ENCODE data around the gene ARPIN. TPM values are rescaled to one million over a fixed set of nuclear protein-coding genes. Genes with fewer than 3 reads are reported as not detected.

The ARPIN gene
- total and polyA plus RNA-seq, 10 of the 15 experiments (the other 5 are each of a cell fraction or from before 2014, with no cell fraction given) = 0.02 to 0.04 TPM; not detected in 8

GRCh38 chr15:89855948-89856347 is 56.8 kb downstream of the ARPIN start:
- Histone ChIP-seq H3K79me2 (ENCODE audit: control insufficient read depth, insufficient read depth, low read length) (no peaks in the 10 kb centered on the region), H3K4me3 (no peak overlapping the region), H3K9ac (ENCODE audit: control insufficient read depth, insufficient read depth, low read length) (no peak overlapping the region), H3K27ac (ENCODE audit: control insufficient read depth, insufficient read depth) (no peak overlapping the region), H3K27me3 (replicated peaks in 1 of 2; ENCODE audit: control insufficient read depth in 2 of 2, insufficient read depth in 2 of 2, low read length in 1 of 2) (no peaks in the 10 kb centered on the region), H3K9me3 (replicated peaks; ENCODE audit: control insufficient read depth, insufficient read depth, low read length) (no peaks in the 10 kb centered on the region), H4K20me1 (ENCODE audit: control insufficient read depth, insufficient read depth) (no peaks in the 10 kb centered on the region), H3K4me2 (ENCODE audit: control insufficient read depth, insufficient read depth) (no peak overlapping the region), H2AFZ (ENCODE audit: control insufficient read depth, low read depth, low read length) (no peak overlapping the region), H3K36me3 (ENCODE audit: control insufficient read depth in 2 of 2, insufficient read depth in 2 of 2, low read length in 1 of 2) (peaks cover 0 to 3% of the 10 kb centered on the region in 2 experiments; a peak in 2 of 4 replicates), H3K4me1 (ENCODE audit: control insufficient read depth, insufficient read depth, low read length) (peaks cover 24% of the 10 kb centered on the region)
- intact Hi-C loops (cut with micrococcal nuclease; ENCODE audit: unreplicated experiment) = no loop called here
- no peak for ATAC-seq
- no peak for FAIRE-seq
- ChIA-PET RAD21 (ENCODE audit: unreplicated experiment) (no interaction called here), SMC1A (ENCODE audit: uncharacterized antibody, unreplicated experiment) (interaction anchor here (1.5 kb wide), 1 partner anchor 19 kb away, joined by 3 read pairs; no protein-coding TSS in a partner anchor), POLR2A (no interaction called here), CTCF (no interaction called here)
- BruUV-seq (replicated peaks) = no TSS peak
- 56% methylated on average over 3 of the region's 3 CpGs for WGBS (ENCODE audit: insufficient coverage, insufficient replicate concordance, low lambda C conversion rate, missing lambda C conversion rate)
- in situ Hi-C loops (cut with MboI) = no loop called here
- no peak for DNase-seq (ENCODE audit: low read depth, low spot score)
- TF ChIP-seq NFYB (IDR thresholded peaks at IDR 0.05; ENCODE audit: insufficient read depth, low read depth, low read length) (no peak), SKIL (IDR thresholded peaks at IDR 0.05; ENCODE audit: low read depth, poor library complexity, severe bottlenecking) (no peak), RBBP5 (conservative IDR thresholded peaks at IDR 0.05) (no peak), TBL1XR1 (IDR thresholded peaks at IDR 0.05; ENCODE audit: low read depth, low read length) (no peak), HDAC2 (IDR thresholded peaks at IDR 0.05) (no peak), SIX5 (IDR thresholded peaks at IDR 0.05; ENCODE audit: low read depth, low read length, severe bottlenecking) (no peak), GATAD2B (conservative IDR thresholded peaks at IDR 0.05; ENCODE audit: low read depth) (no peak), USF2 (IDR thresholded peaks at IDR 0.05; ENCODE audit: borderline replicate concordance, low read depth, low read length) (no peak), BRCA1 (IDR thresholded peaks at IDR 0.05; ENCODE audit: low read depth, low read length) (no peak), CUX1 (IDR thresholded peaks at IDR 0.05; ENCODE audit: insufficient replicate concordance, low read depth, low read length) (no peak), JUNB (IDR thresholded peaks at IDR 0.05) (no peak), SRF (IDR thresholded peaks at IDR 0.05; ENCODE audit: low read depth in 2 of 2, low read length in 2 of 2) (no peak), ZNF274 (IDR thresholded peaks at IDR 0.05; ENCODE audit: insufficient read depth, insufficient read length) (no peak), KDM1A (IDR thresholded peaks at IDR 0.05; ENCODE audit: borderline replicate concordance) (no peak)
- TF ChIP-seq, protein P1, sequence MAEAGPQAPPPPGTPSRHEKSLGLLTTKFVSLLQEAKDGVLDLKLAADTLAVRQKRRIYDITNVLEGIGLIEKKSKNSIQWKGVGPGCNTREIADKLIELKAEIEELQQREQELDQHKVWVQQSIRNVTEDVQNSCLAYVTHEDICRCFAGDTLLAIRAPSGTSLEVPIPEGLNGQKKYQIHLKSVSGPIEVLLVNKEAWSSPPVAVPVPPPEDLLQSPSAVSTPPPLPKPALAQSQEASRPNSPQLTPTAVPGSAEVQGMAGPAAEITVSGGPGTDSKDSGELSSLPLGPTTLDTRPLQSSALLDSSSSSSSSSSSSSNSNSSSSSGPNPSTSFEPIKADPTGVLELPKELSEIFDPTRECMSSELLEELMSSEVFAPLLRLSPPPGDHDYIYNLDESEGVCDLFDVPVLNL (IDR thresholded peaks at IDR 0.05; ENCODE audit: low read depth, low read length) = no peak
